ENCODE results near the gene DQX1. TPM values are rescaled to one million over a fixed set of nuclear protein-coding genes. Genes with fewer than 3 reads are reported as not detected.
"Not testable (repeated sequence)": the region's sequence is repeated elsewhere in the genome, so short reads cannot be mapped to it uniquely, and the experiment has no call there.

DQX1 gene
- total and polyA plus RNA-seq, 9 of the 15 experiments (the other 6 are each of a cell fraction or from before 2014, with no cell fraction given): 0.04 to 0.38 (median 0.18) TPM; not detected in 1

DNA sequence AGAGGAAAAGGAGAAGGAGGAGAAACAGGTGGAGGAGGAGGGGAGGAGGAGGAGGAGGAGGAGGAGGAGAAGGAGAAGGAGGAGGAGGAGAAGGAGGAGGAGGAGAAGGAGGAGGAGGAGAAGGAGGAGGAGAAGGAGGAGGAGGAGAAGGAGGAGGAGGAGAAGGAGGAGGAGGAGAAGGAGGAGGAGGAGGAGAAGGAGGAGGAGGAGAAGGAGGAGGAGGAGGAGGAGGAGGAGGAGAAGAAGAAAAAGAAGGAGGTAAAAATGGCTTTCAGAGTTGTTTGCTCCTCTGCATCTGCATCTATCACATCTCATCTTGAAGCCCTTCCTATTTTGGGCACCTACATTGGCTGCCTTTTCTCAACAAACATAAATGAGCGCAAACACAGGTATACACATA is 35.0 kb upstream of the DQX1 start:
- DNase-seq (ENCODE audit: extremely low read depth in 1 of 4, low spot score in 3 of 4); CTCF ChIA-PET (ENCODE audit: low intra/inter-chr PET ratio); H3K4me3 ChIP-seq; H3K9me3 ChIP-seq (replicated peaks; ENCODE audit: control insufficient read depth, insufficient read depth, low read depth, low read length); H4K20me1 ChIP-seq (replicated peaks; ENCODE audit: control insufficient read depth, insufficient read depth, low read length); BruUV-seq (replicated peaks); in situ Hi-C loops (cut with MboI); H3K4me2 ChIP-seq (ENCODE audit: insufficient read depth, low read length); POLR2A ChIA-PET; intact Hi-C loops (cut with micrococcal nuclease); H2AFZ ChIP-seq (ENCODE audit: low read depth, low read length); H3K27ac ChIP-seq (ENCODE audit: extremely low read depth, low read depth, low read length); FAIRE-seq; H3K9me1 ChIP-seq (ENCODE audit: control insufficient read depth, insufficient read depth, low read length); H3K79me2 ChIP-seq (ENCODE audit: control insufficient read depth, insufficient read depth, low read length); ATAC-seq: not testable (repeated sequence)
- TF ChIP-seq ZNF263 (CRISPR knock-in tag; IDR thresholded peaks at IDR 0.05; ENCODE audit: borderline replicate concordance): peak; percentile 78
- Histone ChIP-seq H3K9ac (ENCODE audit: insufficient read depth in 1 of 2, low read depth in 2 of 2, low read length in 2 of 2) (peak overlapping the region in 1 of 2 experiments; percentile 81; a peak in 1 of 4 replicates), H3K27me3 (ENCODE audit: control insufficient read depth in 2 of 2, insufficient read depth in 2 of 2, low read length in 2 of 2) (peaks cover 0 to 16% of the 10 kb centered on the region in 2 experiments; a peak in 3 of 5 replicates), H3K4me1 (replicated peaks in 1 of 2; ENCODE audit: control insufficient read depth in 2 of 2, insufficient read depth in 2 of 2, low read length in 2 of 2) (peaks cover 10 to 16% of the 10 kb centered on the region in 2 experiments; a peak in 4 of 5 replicates), H3K36me3 (ENCODE audit: control insufficient read depth, insufficient read depth, low read length) (peaks cover 15% of the 10 kb centered on the region; the same call in 1 of the 3 replicates)
- 40% methylated on average over 1 of the region's 1 CpG for WGBS (ENCODE audit: insufficient coverage, low coverage, missing lambda C conversion rate)

- H3K36me3 ChIP-seq (ENCODE audit: control insufficient read depth, insufficient read depth, low read length): peaks cover 17% of the 10 kb centered on the region; the same call in 1 of the 3 replicates
- peaks cover 5% of the 10 kb centered on the region; the same call in 2 of the 3 replicates for H3K79me2 ChIP-seq (ENCODE audit: control insufficient read depth, insufficient read depth, low read length)
- no peak for DNase-seq (ENCODE audit: extremely low read depth in 1 of 4, low spot score in 3 of 4)
- H4K20me1 ChIP-seq (replicated peaks; ENCODE audit: control insufficient read depth, insufficient read depth, low read length): no peaks in the 10 kb centered on the region
- H3K9ac ChIP-seq (ENCODE audit: insufficient read depth in 1 of 2, low read depth in 2 of 2, low read length in 2 of 2): peak overlapping the region in 1 of 2 experiments; percentile 81; a peak in 2 of 4 replicates
- no TSS peak for BruUV-seq (replicated peaks)
- no peak overlapping the region for H2AFZ ChIP-seq (ENCODE audit: low read depth, low read length)
- in situ Hi-C loops (cut with MboI): no loop called here
- ChIA-PET CTCF (ENCODE audit: low intra/inter-chr PET ratio) (no interaction called here), POLR2A (interaction anchor here (0.5 to 0.6 kb wide), 2 partner anchors 12 to 1192 kb away, joined by 3 read pairs; no protein-coding TSS in a partner anchor)
- no peak overlapping the region for H3K27ac ChIP-seq (ENCODE audit: extremely low read depth, low read depth, low read length)
- WGBS (ENCODE audit: insufficient coverage, low coverage, missing lambda C conversion rate): 29% methylated on average over 6 of the region's 6 CpGs
- peaks cover 13 to 20% of the 10 kb centered on the region in 2 experiments; a peak in 4 of 5 replicates for H3K4me1 ChIP-seq (replicated peaks in 1 of 2; ENCODE audit: control insufficient read depth in 2 of 2, insufficient read depth in 2 of 2, low read length in 2 of 2)
- H3K4me2 ChIP-seq (ENCODE audit: insufficient read depth, low read length): no peak overlapping the region
- H3K9me1 ChIP-seq (ENCODE audit: control insufficient read depth, insufficient read depth, low read length): no peaks in the 10 kb centered on the region
- H3K27me3 ChIP-seq (ENCODE audit: control insufficient read depth in 2 of 2, insufficient read depth in 2 of 2, low read length in 2 of 2): peaks cover 0 to 16% of the 10 kb centered on the region in 2 experiments; a peak in 3 of 5 replicates
- ATAC-seq: no peak
- no peaks in the 10 kb centered on the region for H3K9me3 ChIP-seq (replicated peaks; ENCODE audit: control insufficient read depth, insufficient read depth, low read depth, low read length)
- intact Hi-C loops (cut with micrococcal nuclease): no loop called here
- no peak for FAIRE-seq
- no peak overlapping the region for H3K4me3 ChIP-seq
- TF ChIP-seq ZNF324 (CRISPR knock-in tag; IDR thresholded peaks at IDR 0.05) (no peak), FUS (optimal IDR thresholded peaks at IDR 0.05; ENCODE audit: low read depth, low read length) (no peak), NCOR1 (IDR thresholded peaks at IDR 0.05) (no peak), MTF1 (CRISPR knock-in tag; IDR thresholded peaks at IDR 0.05; ENCODE audit: borderline replicate concordance) (no peak), ZNF766 (CRISPR knock-in tag; conservative IDR thresholded peaks at IDR 0.05) (no peak), ZC3H4 (CRISPR knock-in tag; IDR thresholded peaks at IDR 0.05; ENCODE audit: borderline replicate concordance) (no peak), MEF2A (IDR thresholded peaks at IDR 0.05; ENCODE audit: control insufficient read depth, low read depth, low read length) (no peak), PHTF2 (CRISPR knock-in tag; IDR thresholded peaks at IDR 0.05) (no peak), DDX20 (tag; IDR thresholded peaks at IDR 0.05; ENCODE audit: low read depth) (no peak)
- TF ChIP-seq, protein P1, sequence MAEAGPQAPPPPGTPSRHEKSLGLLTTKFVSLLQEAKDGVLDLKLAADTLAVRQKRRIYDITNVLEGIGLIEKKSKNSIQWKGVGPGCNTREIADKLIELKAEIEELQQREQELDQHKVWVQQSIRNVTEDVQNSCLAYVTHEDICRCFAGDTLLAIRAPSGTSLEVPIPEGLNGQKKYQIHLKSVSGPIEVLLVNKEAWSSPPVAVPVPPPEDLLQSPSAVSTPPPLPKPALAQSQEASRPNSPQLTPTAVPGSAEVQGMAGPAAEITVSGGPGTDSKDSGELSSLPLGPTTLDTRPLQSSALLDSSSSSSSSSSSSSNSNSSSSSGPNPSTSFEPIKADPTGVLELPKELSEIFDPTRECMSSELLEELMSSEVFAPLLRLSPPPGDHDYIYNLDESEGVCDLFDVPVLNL (CRISPR knock-in tag; IDR thresholded peaks at IDR 0.05; ENCODE audit: low read depth): no peak
These were observed 34.6 kb upstream of the DQX1 start for GRCh38 chr2:74560591-74560990.

Measured in K562 (cell line).